GM12878 (cell line): ENCODE measurements around the gene KDSR. TPM values are rescaled to one million over a fixed set of nuclear protein-coding genes. Genes with fewer than 3 reads are reported as not detected.

Experiments used
- ATAC-seq: fragments of 200-7000 bp; cut with Tn5 transposase; 3 replicates; pipeline ENCODE4 v1.9.1; 2020; ENCODE audit warnings: mild to moderate bottlenecking, moderate library complexity
- BruUV-seq: library from RNA; stranded (reverse); fragments of 400-500 nt; replicated peaks from 2 replicates; lab custom pipeline; 2021; lab: Mats Ljungman, UMichigan
- CTCF ChIA-PET: fragments of 300-600 bp; sonication (Branson Sonifier 250); formaldehyde crosslinking; extraction: SDS; loops from one replicate; lab custom pipeline; 2021; ENCODE audit warnings: inconsistent platforms; lab: Yijun Ruan, JAX
- POLR2A ChIA-PET: fragments of 350-600 bp; formaldehyde crosslinking; extraction: SDS; loops from one replicate; lab custom pipeline; 2021; ENCODE audit warnings: inconsistent platforms; lab: Charles Lee
- RAD21 ChIA-PET: fragments of 300-600 bp; sonication (Branson Sonifier 250); formaldehyde crosslinking; loops from one replicate; lab custom pipeline; 2023; ENCODE audit warnings: antibody characterized with exemption; ENCODE audit not compliant: unreplicated experiment; lab: Charles Lee
- SMC1A ChIA-PET: fragments of 300-600 bp; sonication (Branson Sonifier 250); formaldehyde crosslinking; loops from one replicate; lab custom pipeline; 2023; ENCODE audit not compliant: unreplicated experiment, uncharacterized antibody; lab: Charles Lee
- DNase-seq: peaks from one replicate; pipeline ENCODE4 v3.0.0-alpha.2; 2011; ENCODE audit warnings: low read depth, low spot score
- FAIRE-seq: peaks from 3 replicates; lab custom pipeline; 2011; peaks lifted over from hg19 to GRCh38; lab: Jason Lieb, UNC
- H2AFZ ChIP-seq: 2 replicates; pipeline ENCODE4 v1.6.0; 2011; ENCODE audit warnings: low read depth, low read length, control low read depth; ENCODE audit not compliant: control insufficient read depth
- H3K27ac ChIP-seq: 2 replicates; pipeline ENCODE4 v1.5.1; 2011; ENCODE audit warnings: control low read depth; ENCODE audit not compliant: control insufficient read depth, insufficient read depth
- H3K27me3 ChIP-seq, 2 experiments: replicated peaks in 1 of 2; 2 replicates each; pipeline versions ENCODE4 v1.6.0 to v1.6.1; 2011; ENCODE audit warnings: low read length in 1 of 2; ENCODE audit not compliant: control insufficient read depth in 2 of 2, insufficient read depth in 2 of 2
- H3K36me3 ChIP-seq, 2 experiments: 2 replicates each; pipeline ENCODE4 v1.5.1; 2011; ENCODE audit warnings: low read length in 1 of 2; ENCODE audit not compliant: control insufficient read depth in 2 of 2, insufficient read depth in 2 of 2
- H3K4me1 ChIP-seq: 2 replicates; pipeline ENCODE4 v1.6.1; 2011; ENCODE audit warnings: mild to moderate bottlenecking, low read length, moderate library complexity, mixed read lengths; ENCODE audit not compliant: control insufficient read depth, insufficient read depth
- H3K4me2 ChIP-seq: 2 replicates; pipeline ENCODE4 v1.6.0; 2011; ENCODE audit warnings: control low read depth; ENCODE audit not compliant: control insufficient read depth, insufficient read depth
- H3K4me3 ChIP-seq: fragments of 200-600 bp; sonication (generic); 2 replicates; pipeline ENCODE4 v1.5.1; 2016
- H3K79me2 ChIP-seq: 2 replicates; pipeline ENCODE4 v1.6.0; 2011; ENCODE audit warnings: low read length; ENCODE audit not compliant: control insufficient read depth, insufficient read depth
- H3K9ac ChIP-seq: 2 replicates; pipeline ENCODE4 v1.8.0; 2011; ENCODE audit warnings: low read length, control low read depth, mixed read lengths; ENCODE audit not compliant: control insufficient read depth, insufficient read depth
- H3K9me3 ChIP-seq: replicated peaks from 3 replicates; pipeline ENCODE4 v1.5.1; 2011; ENCODE audit warnings: mild to moderate bottlenecking, low read length; ENCODE audit not compliant: control insufficient read depth, insufficient read depth
- H4K20me1 ChIP-seq: 2 replicates; pipeline ENCODE4 v1.6.0; 2011; ENCODE audit not compliant: control insufficient read depth, insufficient read depth
- CEBPB ChIP-seq, 2 experiments: fragments of 150-350 bp in 1 of 2; IDR thresholded peaks; 2 replicates each; pipeline ENCODE4 v1.6.1; 2012 to 2014; ENCODE audit warnings: low read depth in 2 of 2, low read length in 2 of 2, borderline replicate concordance in 1 of 2, inconsistent platforms in 1 of 2
- IKZF1 ChIP-seq: fragments of 450-650 bp; conservative IDR thresholded peaks from 2 replicates; pipeline ENCODE4 v1.6.1; 2017; ENCODE audit warnings: antibody characterized with exemption, mild to moderate bottlenecking
- MLLT1 ChIP-seq: fragments of 450-650 bp; IDR thresholded peaks from 2 replicates; pipeline ENCODE4 v1.6.1; 2016; ENCODE audit warnings: mild to moderate bottlenecking
- MTA2 ChIP-seq: fragments of 450-650 bp; IDR thresholded peaks from 2 replicates; pipeline ENCODE4 v1.6.1; 2016; ENCODE audit warnings: low read depth, mild to moderate bottlenecking, moderate library complexity
- MYC ChIP-seq: IDR thresholded peaks from 2 replicates; pipeline ENCODE4 v1.6.1; 2011; ENCODE audit warnings: mild to moderate bottlenecking, low read length, moderate library complexity, inconsistent platforms; ENCODE audit not compliant: insufficient read depth, insufficient replicate concordance, insufficient read length, severe bottlenecking
- NFYB ChIP-seq: IDR thresholded peaks from 2 replicates; pipeline ENCODE4 v1.6.1; 2011; ENCODE audit warnings: low read depth, mild to moderate bottlenecking, low read length, improper control_type of control experiment, moderate library complexity; ENCODE audit not compliant: insufficient read depth
- PAX5 ChIP-seq: IDR thresholded peaks from 2 replicates; pipeline ENCODE4 v1.6.1; 2011; ENCODE audit warnings: low read depth, low read length, borderline replicate concordance
- PAX8 ChIP-seq: fragments of 450-650 bp; IDR thresholded peaks from 2 replicates; pipeline ENCODE4 v1.6.1; 2017; ENCODE audit warnings: mild to moderate bottlenecking, moderate library complexity
- POLR2AphosphoS2 ChIP-seq: IDR thresholded peaks from 2 replicates; pipeline ENCODE4 v1.6.1; 2011; ENCODE audit warnings: low read depth, mild to moderate bottlenecking, low read length, improper control_type of control experiment, moderate library complexity
- POLR2AphosphoS5 ChIP-seq: IDR thresholded peaks from 2 replicates; pipeline ENCODE4 v1.6.1; 2011; ENCODE audit warnings: mild to moderate bottlenecking, low read length, inconsistent platforms
- REST ChIP-seq: IDR thresholded peaks from 2 replicates; pipeline ENCODE4 v1.6.1; 2012; ENCODE audit warnings: mild to moderate bottlenecking, low read depth, low read length
- SMAD1 ChIP-seq: fragments of 450-650 bp; IDR thresholded peaks from 2 replicates; pipeline ENCODE4 v1.6.1; 2018; ENCODE audit warnings: mild to moderate bottlenecking, low read depth; ENCODE audit not compliant: partially characterized antibody
- TARDBP ChIP-seq: IDR thresholded peaks from 2 replicates; pipeline ENCODE4 v1.6.1; 2016; ENCODE audit warnings: borderline replicate concordance
- WRNIP1 ChIP-seq: IDR thresholded peaks from 2 replicates; pipeline ENCODE4 v1.6.1; 2011; ENCODE audit warnings: low read depth, low read length, improper control_type of control experiment, borderline replicate concordance
- WGBS: methylation state at CpG from one replicate; pipeline ENCODE4 v1.1.6; 2016; ENCODE audit warnings: low lambda C conversion rate; ENCODE audit not compliant: insufficient replicate concordance, insufficient coverage; ENCODE audit errors: missing lambda C conversion rate; 5-methylcytosine and 5-hydroxymethylcytosine counted together
- in situ Hi-C: fragments of 300-500 bp; cut with MboI; formaldehyde crosslinking; loops from 9 replicates; pipeline ENCODE4 v1.14.3; 2018; ENCODE audit warnings: mixed read lengths
- intact Hi-C: fragments of 100-400 bp; cut with micrococcal nuclease; formaldehyde crosslinking; loops from one replicate; pipeline ENCODE4 v1.14.2; 2022; ENCODE audit not compliant: unreplicated experiment
- polyA plus RNA-seq, 11 experiments: library from polyadenylated mRNA; depleted of rRNA in 4 of 11; unstranded in 6 of 11; stranded (reverse) in 5 of 11; fragments of >200 nt; fragmentation: Nextera tagmentation in 4 of 11; fragmentation: Illumina TruSeq in 1 of 11; extraction: Ambion mirVana in 4 of 11; extraction: Trizol in 1 of 11; gene quantifications; 1 replicate in 1 of 11; 2 replicates in 10 of 11; pipeline versions ENCODE4 v1.2.1 to v1.2.3, GENCODE V29; 2011 to 2016; ENCODE audit warnings: inconsistent platforms in 2 of 11, missing spikeins in 2 of 11, low read depth in 1 of 11
- total RNA-seq, 4 experiments: library from RNA; depleted of rRNA in 3 of 4; stranded (reverse); fragments of >200 nt in 3 of 4; fragmentation: Illumina TruSeq in 1 of 4; extraction: Trizol in 1 of 4; gene quantifications; 2 replicates each; pipeline versions ENCODE4 v1.2.1 to v1.2.3, GENCODE V29; 2013 to 2021

Gene KDSR
- total and polyA plus RNA-seq, 10 of the 15 experiments (the other 5 are each of a cell fraction or from before 2014, with no cell fraction given): 5.2 to 25.9 (median 14.3) TPM

GRCh38 chr18:63315131-63315662 lies 51.8 kb downstream of the KDSR start:
- ChIA-PET SMC1A (interaction anchor here (0.6 to 6.8 kb wide), 24 partner anchors 8 to 195 kb away, joined by 3 to 161 read pairs (median 4); no protein-coding TSS in a partner anchor), POLR2A (interaction anchor here (0.9 to 6.5 kb wide), 12 partner anchors 13 to 184 kb away, joined by 3 to 144 read pairs (median 6); no protein-coding TSS in a partner anchor), CTCF (interaction anchor here (0.7 to 6.6 kb wide), 19 partner anchors 9 to 298 kb away, joined by 3 to 119 read pairs (median 4); no protein-coding TSS in a partner anchor)
- peak; percentile 5 for ATAC-seq
- no peak overlapping the region for H2AFZ ChIP-seq
- WGBS: 9% methylated on average over 3 of the region's 3 CpGs
- H3K4me2 ChIP-seq: peak overlapping the region; percentile 88
- intact Hi-C loops: no loop called here
- H3K4me3 ChIP-seq: peak overlapping the region; percentile 98
- no peaks in the 10 kb centered on the region for H4K20me1 ChIP-seq
- H3K27ac ChIP-seq: peak overlapping the region; percentile 90
- peaks cover 12% of the 10 kb centered on the region for H3K4me1 ChIP-seq
- H3K36me3 ChIP-seq: no peaks in the 10 kb centered on the region
- TF ChIP-seq MTA2 (no peak), MLLT1 (peak; percentile 72), PAX8 (no peak), REST (no peak), TARDBP (no peak), WRNIP1 (no peak), SMAD1 (peak; percentile 21), IKZF1 (0 out of 2 replicates have a peak, but pooled peaks have one; percentile 3), POLR2AphosphoS2 (peak; percentile 53; the same call in 1 of the 2 replicates), POLR2AphosphoS5 (peak; percentile 76), NFYB (no peak), CEBPB (IDR thresholded peaks at IDR 0.05; ENCODE audit: borderline replicate concordance in 1 of 2, low read depth in 2 of 2, low read length in 2 of 2) (no peak), MYC (no peak), PAX5 (no peak)
- TF ChIP-seq, all 136 proteins: peak for 5
- in situ Hi-C loops: loop anchor here (5.0 kb wide), 1 partner anchor 173 kb away; no protein-coding TSS in a partner anchor
- BruUV-seq: no TSS peak
- Histone ChIP-seq H3K9me3 (no peaks in the 10 kb centered on the region), H3K79me2 (peaks cover 96% of the 10 kb centered on the region), H3K9ac (peak overlapping the region; percentile 97), H3K27me3 (no peaks in the 10 kb centered on the region)
- DNase-seq (no peak), FAIRE-seq (no peak)
- RAD21 ChIA-PET: interaction anchor here (1.0 to 6.1 kb wide), 14 partner anchors 31 to 237 kb away, joined by 3 to 172 read pairs (median 7); no protein-coding TSS in a partner anchor
